ENCODE results near the gene SLC25A26. TPM values are rescaled to one million over a fixed set of nuclear protein-coding genes. Genes with fewer than 3 reads are reported as not detected.
"Not testable (repeated sequence)": the region's sequence is repeated elsewhere in the genome, so short reads cannot be mapped to it uniquely, and the experiment has no call there.

The SLC25A26 gene
- total and polyA plus RNA-seq, 5 donors from 2014 or later = 23.4 to 47.7 (median 33.0) TPM

DNA sequence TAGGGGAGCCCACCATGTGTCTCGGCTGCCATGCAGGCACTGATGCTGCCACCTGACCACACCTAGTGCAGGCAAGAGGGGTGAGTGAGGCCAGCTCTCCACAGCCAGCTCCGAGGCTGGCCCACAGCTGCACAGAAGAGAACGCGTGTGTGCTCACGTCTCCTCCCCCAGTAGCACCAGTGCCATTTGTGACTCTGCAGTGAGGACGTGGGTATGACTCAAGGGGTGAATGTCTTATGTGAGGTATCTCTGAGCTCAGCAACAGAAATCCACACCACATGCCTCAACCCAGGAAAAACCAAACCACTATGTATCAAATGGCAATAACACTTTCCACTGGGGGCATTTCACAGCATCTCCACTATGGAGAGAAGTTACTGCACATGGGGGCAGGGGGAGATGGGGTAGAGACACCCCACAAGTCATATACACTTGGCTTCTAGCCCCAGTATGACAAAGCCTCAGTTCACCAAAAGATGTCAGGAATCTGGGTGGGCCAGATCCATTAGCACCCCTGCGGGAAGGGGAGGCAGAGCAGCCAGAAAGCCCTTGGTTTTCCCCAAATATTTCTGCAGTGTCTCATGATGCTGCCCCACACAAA lies 192.4 kb downstream of the SLC25A26 start:
- ATAC-seq (ENCODE audit: low read depth in 2 of 2) = no peak
- no peak overlapping the region for H3K4me3 ChIP-seq (ENCODE audit: low read depth, low read length)
- no peaks in the 10 kb centered on the region for H3K27me3 Mint-ChIP-seq
- no peaks in the 10 kb centered on the region for H3K4me1 ChIP-seq (ENCODE audit: control insufficient read depth, insufficient read depth, low read length, poor library complexity, severe bottlenecking)
- DNase-seq = no peak
- H3K4me3 Mint-ChIP-seq = no peak overlapping the region
- H3K9me3 ChIP-seq (ENCODE audit: control insufficient read depth in 2 of 2, low read length in 2 of 2) = no peaks in the 10 kb centered on the region
- peaks cover 0 to 2% (median 0%) of the 10 kb centered on the region in 7 donors for H3K9me3 Mint-ChIP-seq
- peaks cover 79% of the 10 kb centered on the region for H3K36me3 ChIP-seq (ENCODE audit: control insufficient read depth, insufficient read depth, low read length)
- peak overlapping the region in 1 of 3 donors; percentile 69 for H3K27ac Mint-ChIP-seq
- H3K4me1 Mint-ChIP-seq = peaks cover 6 to 11% (median 8%) of the 10 kb centered on the region in 4 donors
- H3K36me3 Mint-ChIP-seq = peaks cover 42% of the 10 kb centered on the region
- H3K27ac ChIP-seq (ENCODE audit: insufficient read depth, low read length, poor library complexity, severe bottlenecking) = no peak overlapping the region
- H3K27me3 ChIP-seq (ENCODE audit: control insufficient read depth, insufficient read depth, low read length) = no peaks in the 10 kb centered on the region

DNA sequence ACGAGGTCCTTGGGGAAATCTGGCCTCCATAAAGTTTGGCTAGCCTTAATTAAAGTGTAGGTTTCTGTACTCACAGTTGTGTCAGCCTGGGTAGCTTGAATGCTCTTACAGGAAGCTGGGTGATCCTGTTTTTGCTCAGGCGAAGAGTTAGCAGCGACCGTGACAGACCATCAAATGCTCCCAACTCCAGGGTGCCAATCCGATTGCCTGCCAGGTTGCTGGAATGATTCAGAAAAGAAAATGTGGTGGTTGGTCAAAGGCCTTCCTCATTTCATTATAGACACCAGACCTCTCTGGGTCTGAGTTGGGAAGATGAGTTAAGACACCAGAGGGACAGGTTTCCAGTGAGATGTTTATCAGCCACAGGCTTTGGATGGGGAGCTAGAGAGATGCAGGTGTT lies 194.0 kb downstream of the SLC25A26 start:
- H3K9me3 ChIP-seq (ENCODE audit: control insufficient read depth in 2 of 2, low read length in 2 of 2) = no peaks in the 10 kb centered on the region
- no peak overlapping the region for H3K4me3 Mint-ChIP-seq
- no peak overlapping the region for H3K4me3 ChIP-seq (ENCODE audit: low read depth, low read length)
- no peaks in the 10 kb centered on the region for H3K27me3 Mint-ChIP-seq
- ATAC-seq (ENCODE audit: low read depth in 2 of 2) (no peak), DNase-seq (no peak)
- H3K36me3 ChIP-seq (ENCODE audit: control insufficient read depth, insufficient read depth, low read length) = peaks cover 71% of the 10 kb centered on the region
- peaks cover 8 to 23% (median 16%) of the 10 kb centered on the region in 4 donors for H3K4me1 Mint-ChIP-seq
- no peaks in the 10 kb centered on the region for H3K4me1 ChIP-seq (ENCODE audit: control insufficient read depth, insufficient read depth, low read length, poor library complexity, severe bottlenecking)
- peak overlapping the region in 1 of 3 donors; percentile 44 for H3K27ac Mint-ChIP-seq
- H3K36me3 Mint-ChIP-seq = peaks cover 48% of the 10 kb centered on the region
- H3K27me3 ChIP-seq (ENCODE audit: control insufficient read depth, insufficient read depth, low read length) = no peaks in the 10 kb centered on the region
- H3K9me3 Mint-ChIP-seq = peaks cover 0 to 2% (median 0%) of the 10 kb centered on the region in 7 donors
- no peak overlapping the region for H3K27ac ChIP-seq (ENCODE audit: insufficient read depth, low read length, poor library complexity, severe bottlenecking)

DNA sequence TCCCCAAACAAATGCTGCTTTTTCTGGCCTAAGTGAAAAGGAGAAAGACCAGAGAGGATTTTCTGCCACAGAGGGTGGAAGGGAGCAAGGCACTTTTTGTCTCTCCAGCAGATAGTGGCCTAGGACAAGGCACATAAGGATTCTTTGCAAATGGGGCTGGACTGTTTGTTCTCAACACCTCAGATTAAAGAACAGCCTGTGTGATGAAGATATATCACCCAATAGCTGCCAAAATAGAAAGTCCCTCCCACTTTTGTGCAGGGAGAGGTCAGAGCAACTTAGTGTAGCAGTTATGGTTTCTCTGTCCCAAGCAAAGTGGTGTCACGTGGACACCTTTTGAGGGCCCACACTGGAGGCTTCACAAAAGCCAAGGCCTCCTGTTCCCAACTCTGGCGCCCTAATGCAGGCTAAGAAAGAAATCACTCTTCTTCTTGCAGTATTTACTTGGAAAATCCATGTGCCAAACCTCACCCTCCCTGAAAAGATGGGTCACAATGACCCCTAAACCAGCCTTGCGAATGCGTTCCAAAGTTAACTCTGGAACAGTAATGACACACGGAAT lies 195.1 kb downstream of the SLC25A26 start:
- H3K27me3 Mint-ChIP-seq = no peaks in the 10 kb centered on the region
- peak overlapping the region in 2 of 3 donors; percentile 23 to 44 for H3K27ac Mint-ChIP-seq
- peaks cover 69% of the 10 kb centered on the region for H3K36me3 ChIP-seq (ENCODE audit: control insufficient read depth, insufficient read depth, low read length)

DNA sequence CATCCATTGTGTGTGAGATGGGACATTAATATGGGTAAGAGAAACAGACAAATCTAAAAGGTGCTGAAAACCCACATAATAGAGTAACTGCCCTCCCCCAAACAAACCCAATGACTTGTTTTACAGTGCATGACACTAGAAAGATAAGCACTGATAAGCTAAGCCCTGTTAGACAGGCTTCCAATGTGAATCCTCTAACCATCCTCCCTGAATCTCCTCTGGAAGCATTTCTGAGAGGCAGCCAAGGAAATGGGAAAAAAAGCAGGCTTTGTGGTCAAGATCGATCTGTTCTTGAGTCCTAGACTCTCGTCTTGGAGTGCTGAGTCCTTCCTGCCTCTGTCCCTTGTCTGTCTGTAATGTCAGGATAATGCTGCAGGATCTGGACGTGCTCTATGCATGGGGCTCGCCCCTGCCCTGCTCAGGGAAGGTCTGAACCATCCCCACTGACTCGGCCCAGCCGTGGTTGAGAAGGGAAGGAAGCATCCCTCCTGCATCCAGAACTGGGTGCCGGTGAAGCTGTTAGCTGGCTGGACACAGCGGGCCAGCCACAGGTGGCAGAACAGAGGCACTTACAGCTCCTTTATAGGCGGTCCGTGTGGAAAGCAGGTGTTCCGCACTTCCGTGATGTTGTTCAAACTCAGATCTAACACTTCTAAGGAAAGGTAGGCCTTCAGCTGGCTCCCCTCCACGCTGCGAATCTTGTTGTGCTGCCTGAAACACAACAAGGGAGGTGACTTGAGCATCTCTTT lies 195.9 kb downstream of the SLC25A26 start:
- Mint-ChIP-seq H3K4me3 (no peak overlapping the region), H3K36me3 (peaks cover 46% of the 10 kb centered on the region), H3K9me3 (peaks cover 0 to 14% (median 3%) of the 10 kb centered on the region in 7 donors), H3K27me3 (no peaks in the 10 kb centered on the region), H3K4me1 (peaks cover 17 to 36% (median 25%) of the 10 kb centered on the region in 4 donors), H3K27ac (peak overlapping the region in 2 of 3 donors; percentile 15 to 44)
- no peak for DNase-seq
- Histone ChIP-seq H3K9me3 (ENCODE audit: control insufficient read depth in 2 of 2, low read length in 2 of 2) (peaks cover 6 to 7% of the 10 kb centered on the region in 2 experiments), H3K4me3 (ENCODE audit: low read depth, low read length) (no peak overlapping the region), H3K27me3 (ENCODE audit: control insufficient read depth, insufficient read depth, low read length) (no peaks in the 10 kb centered on the region), H3K36me3 (ENCODE audit: control insufficient read depth, insufficient read depth, low read length) (peaks cover 62% of the 10 kb centered on the region), H3K4me1 (ENCODE audit: control insufficient read depth, insufficient read depth, low read length, poor library complexity, severe bottlenecking) (no peaks in the 10 kb centered on the region), H3K27ac (ENCODE audit: insufficient read depth, low read length, poor library complexity, severe bottlenecking) (no peak overlapping the region)
- no peak for ATAC-seq (ENCODE audit: low read depth in 2 of 2)

More for the DNA sequence above, 195.1 kb downstream of the SLC25A26 start:
- Histone ChIP-seq H3K4me3 (ENCODE audit: low read depth, low read length) (no peak overlapping the region), H3K27me3 (ENCODE audit: control insufficient read depth, insufficient read depth, low read length) (no peaks in the 10 kb centered on the region), H3K27ac (ENCODE audit: insufficient read depth, low read length, poor library complexity, severe bottlenecking) (no peak overlapping the region), H3K9me3 (ENCODE audit: control insufficient read depth in 2 of 2, low read length in 2 of 2) (peaks cover 0 to 2% of the 10 kb centered on the region in 2 experiments), H3K4me1 (ENCODE audit: control insufficient read depth, insufficient read depth, low read length, poor library complexity, severe bottlenecking) (no peaks in the 10 kb centered on the region)
- Mint-ChIP-seq H3K36me3 (peaks cover 51% of the 10 kb centered on the region), H3K4me3 (no peak overlapping the region), H3K4me1 (peaks cover 17 to 34% (median 24%) of the 10 kb centered on the region in 4 donors), H3K9me3 (peaks cover 0 to 9% (median 3%) of the 10 kb centered on the region in 7 donors)
- DNase-seq (no peak), ATAC-seq (ENCODE audit: low read depth in 2 of 2) (no peak)

DNA sequence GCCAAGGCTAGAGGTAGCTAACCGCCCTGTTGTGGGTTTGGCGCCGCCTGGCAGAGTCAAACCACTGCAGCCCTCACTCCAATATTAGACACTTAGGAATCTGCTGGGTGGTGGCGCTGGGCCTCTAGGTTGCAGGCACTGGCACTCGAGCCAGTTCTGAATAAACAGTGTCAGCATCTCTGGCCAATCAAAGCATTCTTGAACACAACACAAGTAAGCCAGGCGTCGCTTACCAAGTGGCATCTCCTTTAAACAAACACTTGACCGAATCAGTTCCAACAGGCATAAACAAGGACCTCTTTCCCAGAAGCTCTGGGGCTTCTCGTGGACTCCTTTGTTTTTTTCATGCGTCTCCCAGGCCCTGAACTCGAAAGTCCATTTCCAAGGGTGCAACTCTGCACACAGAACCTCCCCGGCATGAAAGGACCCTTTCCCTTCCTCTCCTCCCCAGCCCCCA lies 197.7 kb downstream of the SLC25A26 start:
- H3K36me3 ChIP-seq (ENCODE audit: control insufficient read depth, insufficient read depth, low read length) = peaks cover 49% of the 10 kb centered on the region
- H3K9me3 ChIP-seq (ENCODE audit: control insufficient read depth in 2 of 2, low read length in 2 of 2) = peaks cover 12 to 18% of the 10 kb centered on the region in 2 experiments
- Mint-ChIP-seq H3K4me1 (peaks cover 17 to 40% (median 30%) of the 10 kb centered on the region in 4 donors), H3K27me3 (no peaks in the 10 kb centered on the region), H3K4me3 (no peak overlapping the region), H3K27ac (peak overlapping the region in 1 of 3 donors; percentile 86), H3K36me3 (peaks cover 50% of the 10 kb centered on the region), H3K9me3 (peaks cover 0 to 28% (median 7%) of the 10 kb centered on the region in 7 donors)
- H3K27me3 ChIP-seq (ENCODE audit: control insufficient read depth, insufficient read depth, low read length) = no peaks in the 10 kb centered on the region
- DNase-seq = no peak
- no peak overlapping the region for H3K4me3 ChIP-seq (ENCODE audit: low read depth, low read length)
- H3K27ac ChIP-seq (ENCODE audit: insufficient read depth, low read length, poor library complexity, severe bottlenecking) = peak overlapping the region; percentile 38
- no peak for ATAC-seq (ENCODE audit: low read depth in 2 of 2)
- H3K4me1 ChIP-seq (ENCODE audit: control insufficient read depth, insufficient read depth, low read length, poor library complexity, severe bottlenecking) = no peaks in the 10 kb centered on the region

DNA sequence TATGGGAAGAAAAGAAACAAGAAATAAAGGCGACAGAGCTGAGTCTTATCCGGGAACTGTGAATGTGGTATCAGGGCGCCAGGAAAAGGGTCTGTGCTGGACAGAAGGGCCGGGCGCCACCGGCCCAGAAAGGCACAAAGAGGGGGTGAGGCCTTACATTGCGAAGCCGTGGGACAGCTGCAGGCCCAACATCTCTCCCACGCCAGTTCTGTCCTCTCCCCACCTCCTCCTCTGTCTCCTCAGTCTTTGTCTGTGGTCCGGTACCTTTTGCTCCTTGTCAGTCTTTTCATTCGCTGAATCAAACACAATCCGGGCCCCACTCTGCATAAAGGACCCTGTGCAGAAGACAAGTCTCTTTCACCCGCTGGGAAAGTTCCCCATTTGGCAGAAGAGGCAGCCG lies 198.2 kb downstream of the SLC25A26 start:
- Mint-ChIP-seq H3K4me1 (peaks cover 17 to 41% (median 31%) of the 10 kb centered on the region in 4 donors), H3K27me3 (no peaks in the 10 kb centered on the region), H3K4me3 (no peak overlapping the region), H3K27ac (peak overlapping the region; percentile 56 to 86 (median 83)), H3K36me3 (peaks cover 53% of the 10 kb centered on the region), H3K9me3 (peaks cover 0 to 30% (median 11%) of the 10 kb centered on the region in 7 donors)
- no peak overlapping the region for H3K4me3 ChIP-seq (ENCODE audit: low read depth, low read length)
- DNase-seq = no peak
- peaks cover 12 to 18% of the 10 kb centered on the region in 2 experiments for H3K9me3 ChIP-seq (ENCODE audit: control insufficient read depth in 2 of 2, low read length in 2 of 2)
- no peak for ATAC-seq (ENCODE audit: low read depth in 2 of 2)
- H3K36me3 ChIP-seq (ENCODE audit: control insufficient read depth, insufficient read depth, low read length) = peaks cover 51% of the 10 kb centered on the region
- no peaks in the 10 kb centered on the region for H3K4me1 ChIP-seq (ENCODE audit: control insufficient read depth, insufficient read depth, low read length, poor library complexity, severe bottlenecking)
- H3K27ac ChIP-seq (ENCODE audit: insufficient read depth, low read length, poor library complexity, severe bottlenecking) = peak overlapping the region; percentile 38
- no peaks in the 10 kb centered on the region for H3K27me3 ChIP-seq (ENCODE audit: control insufficient read depth, insufficient read depth, low read length)

DNA sequence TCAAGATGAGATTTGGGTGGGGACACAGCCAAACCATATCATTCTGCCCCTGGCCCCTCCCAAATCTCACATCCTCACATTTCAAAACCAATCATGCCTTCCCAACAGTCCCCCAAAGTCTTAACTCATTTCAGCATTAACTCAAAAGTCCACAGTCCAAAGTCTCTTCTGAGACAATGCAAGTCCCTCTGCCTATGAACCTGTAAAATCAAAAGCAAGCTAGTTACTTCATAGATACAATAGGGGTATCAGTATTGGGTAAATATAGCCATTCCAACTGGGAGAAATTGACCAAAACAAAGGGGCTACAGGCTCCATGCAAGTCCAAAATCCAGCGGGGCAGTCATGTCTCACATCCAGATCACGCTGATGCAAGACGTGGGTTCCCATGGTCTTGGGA lies 200.3 kb downstream of the SLC25A26 start:
- not testable (repeated sequence) for H3K4me3 ChIP-seq (ENCODE audit: low read depth, low read length); H3K27ac ChIP-seq (ENCODE audit: insufficient read depth, low read length, poor library complexity, severe bottlenecking); ATAC-seq (ENCODE audit: low read depth in 2 of 2); H3K27ac Mint-ChIP-seq; H3K27me3 ChIP-seq (ENCODE audit: control insufficient read depth, insufficient read depth, low read length); DNase-seq; H3K4me3 Mint-ChIP-seq; H3K4me1 ChIP-seq (ENCODE audit: control insufficient read depth, insufficient read depth, low read length, poor library complexity, severe bottlenecking); H3K27me3 Mint-ChIP-seq
- peaks cover 3 to 33% (median 15%) of the 10 kb centered on the region in 7 donors for H3K9me3 Mint-ChIP-seq
- H3K36me3 Mint-ChIP-seq = peaks cover 58% of the 10 kb centered on the region
- H3K36me3 ChIP-seq (ENCODE audit: control insufficient read depth, insufficient read depth, low read length) = peaks cover 40% of the 10 kb centered on the region
- H3K4me1 Mint-ChIP-seq = peaks cover 27 to 58% (median 49%) of the 10 kb centered on the region in 4 donors
- peaks cover 12 to 18% of the 10 kb centered on the region in 2 experiments for H3K9me3 ChIP-seq (ENCODE audit: control insufficient read depth in 2 of 2, low read length in 2 of 2)

Data from CD4-positive, CD25-positive, alpha-beta regulatory T cell (primary cell).